ENCODE measurements around the gene AUTS2.

GRCh38 chr7:70299472-70299807 is 701.2 kb downstream of the AUTS2 start:
- TF ChIP-seq CTCF (IDR thresholded peaks at IDR 0.05 in 2 of 3, conservative IDR thresholded peaks at IDR 0.05 in 1 of 3; ENCODE audit: control insufficient read depth in 2 of 3, extremely low read depth in 1 of 3, insufficient read depth in 1 of 3, low read depth in 3 of 3, low read length in 3 of 3), result no peak
- TF ChIP-seq EZH2 (IDR thresholded peaks at IDR 0.05; ENCODE audit: borderline replicate concordance, control insufficient read depth, low read depth, low read length), result no peak
- no peak for TF ChIP-seq TARDBP (IDR thresholded peaks at IDR 0.05; ENCODE audit: borderline replicate concordance)
- no peak for TF ChIP-seq RCOR1 (conservative IDR thresholded peaks at IDR 0.05; ENCODE audit: low read depth, low read length)
- no peak for TF ChIP-seq BRCA1 (IDR thresholded peaks at IDR 0.05; ENCODE audit: low read depth, low read length)
- TF ChIP-seq CHD2 (IDR thresholded peaks at IDR 0.05; ENCODE audit: borderline replicate concordance, low read depth, low read length), result no peak
- TF ChIP-seq EP300 (IDR thresholded peaks at IDR 0.05; ENCODE audit: borderline replicate concordance in 1 of 2, control insufficient read depth in 1 of 2, low read depth in 2 of 2, low read length in 2 of 2), result no peak
- no peak for TF ChIP-seq POLR2AphosphoS5 (IDR thresholded peaks at IDR 0.05; ENCODE audit: low read length)
- TF ChIP-seq MAX (IDR thresholded peaks at IDR 0.05; ENCODE audit: low read depth, low read length), result no peak
- TF ChIP-seq ETV6 (conservative IDR thresholded peaks at IDR 0.05 in 1 of 2, IDR thresholded peaks at IDR 0.05 in 1 of 2; ENCODE audit: borderline replicate concordance in 1 of 2, low read depth in 1 of 2), result no peak
- no peak for TF ChIP-seq PAX5 (IDR thresholded peaks at IDR 0.05; ENCODE audit: borderline replicate concordance, low read depth, low read length)
- no peak for TF ChIP-seq BHLHE40 (IDR thresholded peaks at IDR 0.05; ENCODE audit: borderline replicate concordance in 1 of 2, low read depth in 2 of 2, low read length in 1 of 2)
- TF ChIP-seq ZBTB11 (CRISPR knock-in tag; IDR thresholded peaks at IDR 0.05), result no peak

All from GM12878 (cell line).